Esophagus mucosa (tissue), 1 donor: ENCODE data around the gene MYMX. TPM values are rescaled to one million over a fixed set of nuclear protein-coding genes. Genes with fewer than 3 reads are reported as not detected.

Experiments used
- ATAC-seq: fragments of 200-7000 bp; cut with Tn5 transposase; one replicate; pipeline ENCODE4 v1.9.1; 2020
- total RNA-seq: library from RNA; stranded (reverse); gene quantifications from one replicate; pipeline ENCODE4 v1.2.4, GENCODE V29; 2023
- donor health status: DM: yes; HTN: yes; CAD: no.

Gene MYMX
- total RNA-seq, 1 donor from 2014 or later: 0.44 TPM

- no peak for ATAC-seq
Measured at GRCh38 chr6:44265722-44266233, 49.1 kb downstream of the MYMX start.

- no peak for ATAC-seq
Measured at GRCh38 chr6:44266347-44266746, 49.6 kb downstream of the MYMX start.

GRCh38 chr6:44267252-44267651, 50.5 kb downstream of the MYMX start:
- no peak for ATAC-seq

Other genes with a start within 250 kb of the MYMX start
- 47.4 TPM for gene MRPL14, start 89.5 kb upstream of the MYMX start, total RNA-seq
- 42.4 TPM for gene TMEM63B, start 89.4 kb upstream of the MYMX start, total RNA-seq
- 0.12 TPM for gene CAPN11, start 58.1 kb upstream of the MYMX start, total RNA-seq
- 12.8 TPM for gene SLC29A1, start 6.7 kb downstream of the MYMX start, total RNA-seq
- 412 TPM for gene HSP90AB1, start 30.2 kb downstream of the MYMX start, total RNA-seq
- 15.7 TPM for gene SLC35B2, start 40.6 kb downstream of the MYMX start, total RNA-seq
- 2.8 TPM for gene NFKBIE, start 48.6 kb downstream of the MYMX start, total RNA-seq
- not detected for gene TMEM151B, start 53.5 kb downstream of the MYMX start, total RNA-seq
- gene AARS2, start 96.4 kb downstream of the MYMX start, total RNA-seq: 9.1 TPM
- not detected for gene SPATS1, start 125.7 kb downstream of the MYMX start, total RNA-seq
- 9.9 TPM for gene CDC5L, start 170.8 kb downstream of the MYMX start, total RNA-seq